ENCODE data around the gene FAM24A.
A peak's percentile ranks its signal among the peaks of the same experiment; 100 is the strongest.
"Not testable (repeated sequence)": the region's sequence is repeated elsewhere in the genome, so short reads cannot be mapped to it uniquely, and the experiment has no call there.

Gene FAM24A

GRCh38 chr10:122910310-122910709, at the start of gene FAM24A:
Gene FAM24A (plus strand): TSS chr10:122910610. CDS start chr10:122911635, 1,025 bp downstream.
- DNase-seq = no peak

- DNase-seq = no peak
Measured at GRCh38 chr10:122861711-122862161, 48.7 kb upstream of the FAM24A start.

- DNase-seq = no peak
Measured at GRCh38 chr10:122863216-122864193, 46.9 kb upstream of the FAM24A start.

GRCh38 chr10:122864194-122864592, 46.2 kb upstream of the FAM24A start:
- no peak for DNase-seq

- peak; percentile 58 for DNase-seq
Measured at GRCh38 chr10:122864901-122865300, 45.5 kb upstream of the FAM24A start.

GRCh38 chr10:122866757-122867482, 43.5 kb upstream of the FAM24A start:
- not testable (repeated sequence) for DNase-seq

GRCh38 chr10:122868768-122869167, 41.6 kb upstream of the FAM24A start:
- DNase-seq = not testable (repeated sequence)

- DNase-seq = not testable (repeated sequence)
Measured at GRCh38 chr10:122871947-122872346, 38.5 kb upstream of the FAM24A start.

GRCh38 chr10:122875843-122876466, 34.5 kb upstream of the FAM24A start:
- DNase-seq = no peak

GRCh38 chr10:122876467-122876855, 33.9 kb upstream of the FAM24A start:
- DNase-seq = no peak

- DNase-seq = no peak
Measured at GRCh38 chr10:122877264-122877663, 33.1 kb upstream of the FAM24A start.

GRCh38 chr10:122878799-122879338, 31.5 kb upstream of the FAM24A start:
- DNase-seq = peak; percentile 42

- peak; percentile 92 for DNase-seq
Measured at GRCh38 chr10:122879339-122880273, 30.8 kb upstream of the FAM24A start, which contains the start of gene FAM24B. Gene FAM24B (minus strand): TSS chr10:122879581. CDS start chr10:122850515, 29,066 bp downstream.

GRCh38 chr10:122882766-122883165, 27.6 kb upstream of the FAM24A start:
- DNase-seq = no peak

- no peak for DNase-seq
Measured at GRCh38 chr10:122884166-122884565, 26.2 kb upstream of the FAM24A start.

GRCh38 chr10:122894261-122894944, 16.0 kb upstream of the FAM24A start:
- no peak for DNase-seq

- not testable (repeated sequence) for DNase-seq
Measured at GRCh38 chr10:122903861-122904260, 6.5 kb upstream of the FAM24A start.

- no peak for DNase-seq
Measured at GRCh38 chr10:122911889-122912484, 1.6 kb downstream of the FAM24A start.

- no peak for DNase-seq
Measured at GRCh38 chr10:122915700-122916099, 5.3 kb downstream of the FAM24A start.

- no peak for DNase-seq
Measured at GRCh38 chr10:122930140-122930539, 19.7 kb downstream of the FAM24A start.
